Effector memory CD8-positive, alpha-beta T cell (primary cell): Measurements from ENCODE around the gene PHRF1.
"Not testable (repeated sequence)": the region's sequence is repeated elsewhere in the genome, so short reads cannot be mapped to it uniquely, and the experiment has no call there.

Experiments
- ATAC-seq: fragments of 150-1000 bp; cut with Tn5 transposase; replicated peaks from 2 replicates; pipeline ENCODE4 v1.10.0; 2021; ENCODE audit warnings: mild to moderate bottlenecking, moderate library complexity
- DNase-seq, 3 experiments: peaks; one replicate each; pipeline ENCODE4 v3.0.0; 2021
- H3K27ac Mint-ChIP-seq, 2 donors: one replicate each; pipeline ENCODE4 v1.8.0; 2022; ENCODE audit warnings: mild to moderate bottlenecking in 2 of 2, mixed read lengths in 2 of 2, moderate library complexity in 2 of 2
- H3K27me3 Mint-ChIP-seq, 2 donors: one replicate each; pipeline ENCODE4 v1.8.0; 2022; ENCODE audit warnings: mixed read lengths in 2 of 2
- H3K36me3 Mint-ChIP-seq: one replicate; pipeline ENCODE4 v1.8.0; 2022; ENCODE audit warnings: mild to moderate bottlenecking, moderate library complexity, mixed read lengths; ENCODE audit not compliant: insufficient read depth
- H3K4me1 Mint-ChIP-seq, 2 donors: one replicate each; pipeline ENCODE4 v1.8.0; 2022; ENCODE audit warnings: low read depth in 2 of 2, mixed read lengths in 2 of 2
- H3K4me3 Mint-ChIP-seq, 2 donors: one replicate each; pipeline ENCODE4 v1.8.0; 2022; ENCODE audit warnings: mild to moderate bottlenecking in 2 of 2, mixed read lengths in 2 of 2, moderate library complexity in 2 of 2
- H3K9me3 Mint-ChIP-seq, 2 donors: one replicate each; pipeline ENCODE4 v1.8.0; 2022; ENCODE audit warnings: mixed read lengths in 2 of 2

The PHRF1 gene

DNA sequence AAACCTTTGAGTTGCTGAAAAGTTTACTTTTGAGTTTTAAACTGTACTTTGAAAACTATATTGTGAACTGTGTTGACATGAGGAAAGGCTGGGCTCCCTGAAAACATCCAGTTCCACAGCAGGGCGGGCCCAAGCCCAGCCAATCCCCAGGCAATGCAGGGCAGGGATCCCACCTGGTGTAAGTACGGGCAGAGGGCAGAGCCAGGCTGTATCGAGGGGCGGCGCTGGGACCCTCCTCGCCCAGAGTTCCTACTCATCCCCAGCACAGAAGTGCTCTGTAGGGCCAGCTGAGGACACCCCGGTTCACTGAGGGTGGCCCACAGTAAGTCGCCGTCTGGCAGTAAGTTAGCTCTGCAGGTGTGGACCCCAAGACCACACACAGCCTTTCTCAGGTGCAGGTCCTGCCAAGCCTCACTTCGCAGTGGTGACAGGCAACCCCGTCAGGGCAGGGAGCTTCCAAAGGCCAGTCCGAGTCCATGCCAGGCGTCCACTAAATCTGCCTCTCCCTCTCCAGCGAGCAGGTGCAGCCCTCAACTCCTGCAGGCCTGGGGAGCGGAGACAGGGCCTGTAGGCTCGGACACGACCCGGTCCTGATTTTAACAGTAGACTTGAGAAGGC lies 9.2 kb upstream of the PHRF1 start:
- H3K27ac Mint-ChIP-seq, result peak overlapping the region; percentile 38 to 66
- ATAC-seq, result no peak
- peak overlapping the region; percentile 54 for H3K4me3 Mint-ChIP-seq
- no peaks in the 10 kb centered on the region for H3K27me3 Mint-ChIP-seq
- H3K36me3 Mint-ChIP-seq, result peaks cover 18% of the 10 kb centered on the region
- no peak for DNase-seq
- H3K4me1 Mint-ChIP-seq, result peaks cover 0 to 1% of the 10 kb centered on the region in 2 donors
- H3K9me3 Mint-ChIP-seq, result no peaks in the 10 kb centered on the region

GRCh38 chr11:567629-568292 lies 8.5 kb upstream of the PHRF1 start:
- ATAC-seq, result no peak
- H3K9me3 Mint-ChIP-seq, result no peaks in the 10 kb centered on the region
- peak in 1 of 3 experiments; percentile 31 for DNase-seq

GRCh38 chr11:568306-569157 lies 7.7 kb upstream of the PHRF1 start:
- DNase-seq, result peak; percentile 90 to 95 (median 91)
- H3K27ac Mint-ChIP-seq, result no peak overlapping the region
- H3K9me3 Mint-ChIP-seq, result no peaks in the 10 kb centered on the region
- H3K4me1 Mint-ChIP-seq, result peaks cover 0 to 1% of the 10 kb centered on the region in 2 donors
- H3K4me3 Mint-ChIP-seq, result peak overlapping the region; percentile 66 to 74
- H3K36me3 Mint-ChIP-seq, result peaks cover 18% of the 10 kb centered on the region
- H3K27me3 Mint-ChIP-seq, result no peaks in the 10 kb centered on the region
- peak; percentile 89 for ATAC-seq

More at GRCh38 chr11:567629-568292, 8.5 kb upstream of the PHRF1 start:
- Mint-ChIP-seq H3K36me3 (peaks cover 18% of the 10 kb centered on the region), H3K27me3 (no peaks in the 10 kb centered on the region), H3K27ac (peak overlapping the region; percentile 38 to 66), H3K4me1 (peaks cover 0 to 1% of the 10 kb centered on the region in 2 donors), H3K4me3 (peak overlapping the region; percentile 54)

DNA sequence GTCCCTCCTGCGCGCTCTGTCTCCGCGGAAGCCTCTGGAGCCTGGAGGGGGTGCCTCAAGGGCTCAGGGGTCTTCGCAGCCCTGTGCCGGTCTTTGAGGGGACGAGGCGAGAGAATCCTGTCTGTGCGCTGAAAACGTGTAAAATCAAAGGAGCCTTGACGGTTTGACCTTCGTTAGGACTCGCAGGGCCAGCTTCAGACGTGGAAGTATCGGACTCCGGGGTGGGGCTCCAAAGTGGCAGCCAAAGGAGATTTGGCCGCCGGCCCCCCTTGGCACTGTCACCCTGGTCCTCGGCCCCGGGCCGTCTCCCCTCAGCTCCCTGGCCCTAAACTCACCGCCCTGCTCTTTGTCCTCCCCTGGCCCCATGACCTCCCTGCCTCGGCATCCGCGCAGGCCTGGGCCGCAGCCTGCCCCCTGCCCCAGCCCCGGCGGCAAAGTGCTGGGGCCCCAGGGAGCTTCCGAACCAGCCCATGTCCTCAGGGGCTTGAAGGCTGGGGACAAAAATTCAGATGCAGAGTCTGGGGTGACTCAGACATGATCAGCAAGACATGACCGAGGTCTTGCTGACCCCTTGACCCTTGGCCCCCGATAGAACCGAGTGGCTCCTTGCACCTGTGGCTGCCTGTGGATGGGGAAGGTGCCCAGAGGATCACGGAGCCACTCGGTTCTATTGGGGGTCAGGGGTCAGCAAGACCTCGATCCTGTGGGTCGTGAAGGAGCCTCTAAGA lies 6.9 kb upstream of the PHRF1 start:
- Mint-ChIP-seq H3K9me3 (no peaks in the 10 kb centered on the region), H3K4me1 (peaks cover 0 to 2% of the 10 kb centered on the region in 2 donors), H3K36me3 (peaks cover 18% of the 10 kb centered on the region), H3K27me3 (peaks cover 0 to 4% of the 10 kb centered on the region in 2 donors), H3K4me3 (peak overlapping the region; percentile 66 to 74), H3K27ac (no peak overlapping the region)
- DNase-seq, result no peak
- ATAC-seq, result no peak

- DNase-seq, result no peak
- ATAC-seq, result no peak
- Mint-ChIP-seq H3K27ac (no peak overlapping the region), H3K9me3 (no peaks in the 10 kb centered on the region), H3K4me3 (no peak overlapping the region), H3K4me1 (peaks cover 8 to 9% of the 10 kb centered on the region in 2 donors), H3K27me3 (peaks cover 0 to 16% of the 10 kb centered on the region in 2 donors), H3K36me3 (peaks cover 27% of the 10 kb centered on the region)
Measured at GRCh38 chr11:571802-572185, 4.5 kb upstream of the PHRF1 start.

DNA sequence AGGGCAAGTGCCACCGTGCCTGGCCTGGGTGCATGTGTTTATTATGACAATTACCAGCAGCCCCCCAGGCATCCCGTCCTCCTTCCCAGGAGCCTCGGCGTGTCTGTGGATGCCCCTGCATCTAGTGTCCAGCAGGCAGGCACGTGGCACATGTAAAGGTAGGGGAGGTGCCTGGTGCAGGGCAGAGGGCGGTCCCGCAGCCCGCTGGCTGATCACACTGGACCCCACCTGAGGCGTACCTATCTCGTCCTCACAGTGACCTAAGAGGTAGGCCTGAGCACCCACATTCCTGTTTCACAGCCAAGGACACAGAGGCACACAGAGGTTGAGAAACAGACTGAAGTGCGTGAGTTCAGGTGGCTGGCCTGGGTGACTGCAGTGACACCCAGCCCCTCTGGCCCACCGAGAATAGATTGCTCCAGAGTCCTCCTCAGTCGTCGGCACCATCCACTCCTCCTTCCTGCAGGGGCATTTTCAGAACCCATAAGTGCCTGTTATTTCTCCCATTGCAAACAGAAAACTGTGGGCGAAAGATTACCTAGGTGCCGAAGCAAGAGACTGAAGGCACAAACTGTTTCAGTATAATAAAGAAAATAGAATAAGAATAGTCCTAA lies 3.0 kb upstream of the PHRF1 start:
- no peaks in the 10 kb centered on the region for H3K9me3 Mint-ChIP-seq
- H3K36me3 Mint-ChIP-seq, result peaks cover 18% of the 10 kb centered on the region
- DNase-seq (no peak), ATAC-seq (no peak)
- no peak overlapping the region for H3K27ac Mint-ChIP-seq
- H3K27me3 Mint-ChIP-seq, result peaks cover 0 to 16% of the 10 kb centered on the region in 2 donors
- H3K4me1 Mint-ChIP-seq, result peaks cover 14 to 20% of the 10 kb centered on the region in 2 donors
- H3K4me3 Mint-ChIP-seq, result no peak overlapping the region

DNA sequence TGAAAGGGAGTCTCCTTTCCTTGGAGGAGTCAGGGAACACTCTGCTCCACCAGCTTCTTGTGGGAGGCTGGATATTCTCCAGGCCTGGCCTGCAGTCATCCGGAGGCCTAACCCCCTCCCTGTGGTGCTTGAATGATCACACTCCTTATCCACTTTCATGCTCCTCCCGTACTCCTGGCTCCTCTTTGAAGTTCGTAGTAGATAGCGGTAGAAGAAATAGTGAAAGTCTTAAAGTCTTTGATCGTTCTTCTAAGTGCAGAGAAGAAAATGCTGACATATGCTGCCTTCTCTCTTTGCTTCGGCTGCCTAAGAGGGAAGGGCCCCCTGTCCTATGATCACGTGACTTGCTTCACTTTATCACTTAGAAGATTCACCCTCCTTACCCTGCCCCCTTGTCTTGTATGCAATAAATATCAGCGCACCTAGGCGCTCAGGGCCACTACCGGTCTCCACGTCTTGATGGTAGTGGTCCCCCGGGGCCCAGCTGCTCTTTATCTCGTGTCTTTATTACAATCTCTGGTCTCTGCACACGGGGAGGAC lies 2.2 kb upstream of the PHRF1 start:
- DNase-seq, ATAC-seq, H3K27ac Mint-ChIP-seq, H3K9me3 Mint-ChIP-seq: not testable (repeated sequence)
- peak overlapping the region; percentile 29 to 88 for H3K4me3 Mint-ChIP-seq
- H3K27me3 Mint-ChIP-seq, result peaks cover 0 to 16% of the 10 kb centered on the region in 2 donors
- peaks cover 18 to 28% of the 10 kb centered on the region in 2 donors for H3K4me1 Mint-ChIP-seq
- peaks cover 20% of the 10 kb centered on the region for H3K36me3 Mint-ChIP-seq

DNA sequence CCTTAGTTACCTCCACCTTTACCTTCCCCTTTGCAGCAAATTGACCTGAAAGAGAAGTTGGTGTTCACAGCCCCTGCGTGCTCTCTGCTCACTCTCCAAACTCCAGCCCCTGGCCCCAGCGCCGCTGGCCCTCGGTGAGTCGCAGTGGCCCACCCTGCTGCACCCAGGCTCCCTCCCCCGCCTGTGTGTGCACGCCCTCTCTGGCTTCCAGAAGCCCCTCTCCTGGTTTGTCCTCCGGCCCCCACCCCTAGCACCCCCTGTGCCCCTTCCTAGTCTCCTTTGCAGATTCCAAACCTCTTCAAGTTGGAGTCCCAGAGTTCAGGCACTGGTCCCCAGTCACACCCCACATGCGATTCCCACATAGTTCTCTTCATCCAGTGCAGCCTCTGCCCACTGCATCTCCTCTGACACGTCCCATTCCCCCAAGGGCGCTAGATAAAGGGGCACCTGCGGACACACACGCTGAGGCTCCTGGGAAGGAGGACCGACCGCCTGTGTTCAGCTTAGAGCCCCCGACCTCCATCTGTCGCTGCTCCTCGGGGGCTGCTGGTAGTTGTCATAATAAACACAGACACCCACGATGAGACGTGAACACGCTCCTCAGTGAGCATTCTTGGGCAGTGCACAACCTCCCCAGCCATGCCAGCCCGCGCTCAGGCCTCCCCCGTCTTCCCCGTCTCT lies 1.5 kb upstream of the PHRF1 start:
- Mint-ChIP-seq H3K27ac (peak overlapping the region in 1 of 2 donors; percentile 59), H3K27me3 (peaks cover 0 to 16% of the 10 kb centered on the region in 2 donors), H3K4me3 (peak overlapping the region; percentile 83 to 88), H3K36me3 (peaks cover 23% of the 10 kb centered on the region), H3K4me1 (peaks cover 18 to 35% of the 10 kb centered on the region in 2 donors), H3K9me3 (no peaks in the 10 kb centered on the region)
- DNase-seq (no peak), ATAC-seq (no peak)

GRCh38 chr11:575313-575995 lies 816 bp upstream of the PHRF1 start:
- peaks cover 22% of the 10 kb centered on the region for H3K36me3 Mint-ChIP-seq
- peaks cover 0 to 16% of the 10 kb centered on the region in 2 donors for H3K27me3 Mint-ChIP-seq
- H3K9me3 Mint-ChIP-seq, result no peaks in the 10 kb centered on the region
- peak overlapping the region; percentile 83 to 88 for H3K4me3 Mint-ChIP-seq
- peak overlapping the region; percentile 90 to 97 for H3K27ac Mint-ChIP-seq
- peak; percentile 46 for ATAC-seq
- DNase-seq, result no peak
- peaks cover 22 to 41% of the 10 kb centered on the region in 2 donors for H3K4me1 Mint-ChIP-seq

DNA sequence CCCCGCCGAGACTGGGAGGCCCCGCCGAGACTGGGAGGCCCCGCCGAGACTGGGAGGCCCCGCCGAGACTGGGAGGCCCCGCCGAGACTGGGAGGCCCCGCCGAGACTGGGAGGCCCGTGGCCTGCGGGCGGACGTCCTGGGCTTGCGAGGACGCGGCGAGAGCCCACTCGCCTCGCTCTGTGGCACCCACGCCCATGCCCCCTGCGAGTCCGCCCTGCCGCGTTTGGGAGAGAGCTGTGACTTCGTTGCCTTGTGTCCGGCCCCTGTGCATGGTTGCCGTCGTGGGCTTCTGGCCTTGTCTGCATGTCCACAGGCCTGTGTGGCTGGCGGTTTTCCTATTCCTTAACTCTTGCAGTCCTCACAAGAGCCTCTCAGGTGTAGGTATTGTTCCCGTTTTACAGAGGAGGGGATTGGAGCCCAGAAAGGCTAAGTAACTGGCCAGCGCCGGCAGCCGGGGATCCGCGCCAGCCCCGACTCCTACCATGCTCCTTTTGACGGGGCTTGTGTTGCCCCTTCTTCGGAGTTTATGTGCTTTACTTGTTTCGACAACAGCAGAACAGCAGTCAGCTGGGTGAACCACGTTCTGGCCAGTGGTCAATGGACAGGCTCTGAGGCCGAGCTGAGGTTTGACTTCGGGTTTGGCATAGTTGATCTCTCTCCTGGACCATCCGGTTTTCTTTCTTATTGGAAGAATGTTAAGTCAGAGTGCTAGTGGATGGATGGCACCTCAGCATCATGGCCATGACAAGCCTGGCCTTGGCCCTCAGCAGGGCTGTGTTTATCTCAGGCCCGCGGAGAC lies 741 bp downstream of the PHRF1 start:
- Mint-ChIP-seq H3K9me3 (no peaks in the 10 kb centered on the region), H3K27ac (peak overlapping the region in 1 of 2 donors; percentile 86), H3K4me3 (peak overlapping the region; percentile 80 to 82), H3K4me1 (peaks cover 33 to 50% of the 10 kb centered on the region in 2 donors), H3K27me3 (peaks cover 0 to 16% of the 10 kb centered on the region in 2 donors), H3K36me3 (peaks cover 27% of the 10 kb centered on the region)
- DNase-seq (no peak), ATAC-seq (no peak)

DNA sequence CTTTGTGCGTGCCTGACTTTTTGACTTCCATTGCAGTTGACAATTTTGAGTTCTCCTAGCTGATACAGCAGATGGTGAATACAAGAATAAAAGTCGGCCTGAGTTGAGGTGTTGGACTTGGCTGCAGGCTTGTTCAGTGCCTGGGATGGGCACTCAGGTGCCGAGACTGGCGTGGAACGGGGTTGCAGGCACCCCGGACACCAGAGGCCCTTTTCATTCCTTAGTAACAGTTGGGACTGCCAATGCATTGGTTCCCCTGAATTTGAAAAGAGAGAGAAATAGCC lies 1.3 kb downstream of the PHRF1 start:
- H3K27me3 Mint-ChIP-seq, result peaks cover 0 to 16% of the 10 kb centered on the region in 2 donors
- H3K27ac Mint-ChIP-seq, result peak overlapping the region in 1 of 2 donors; percentile 86
- ATAC-seq (no peak), DNase-seq (no peak)
- H3K36me3 Mint-ChIP-seq, result peaks cover 33% of the 10 kb centered on the region
- H3K4me1 Mint-ChIP-seq, result peaks cover 33 to 50% of the 10 kb centered on the region in 2 donors
- H3K9me3 Mint-ChIP-seq, result no peaks in the 10 kb centered on the region
- H3K4me3 Mint-ChIP-seq, result peak overlapping the region; percentile 80 to 82
